Measurements from ENCODE around the gene NPRL2.

DNA sequence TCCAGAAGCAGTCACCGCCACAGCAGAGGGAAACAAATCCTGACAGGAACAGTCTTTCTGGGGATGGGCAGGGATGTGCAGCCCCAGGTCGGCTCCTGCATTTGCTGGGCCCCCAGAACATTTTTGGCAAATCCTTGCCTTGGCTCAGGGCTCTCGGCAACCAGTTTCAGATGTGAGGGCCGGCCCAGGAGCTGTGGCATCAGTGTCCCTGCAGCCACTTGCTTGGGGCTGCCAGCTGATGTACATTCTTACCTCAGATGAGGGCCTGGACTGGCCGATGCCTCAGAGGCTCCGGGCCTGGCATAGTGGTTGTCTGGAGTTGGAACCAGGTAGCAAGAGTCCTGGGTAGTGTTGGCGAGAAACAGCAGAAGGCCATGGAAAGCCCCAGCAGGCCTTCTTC is 4.3 kb upstream of the NPRL2 start:
- TF ChIP-seq, protein P1, sequence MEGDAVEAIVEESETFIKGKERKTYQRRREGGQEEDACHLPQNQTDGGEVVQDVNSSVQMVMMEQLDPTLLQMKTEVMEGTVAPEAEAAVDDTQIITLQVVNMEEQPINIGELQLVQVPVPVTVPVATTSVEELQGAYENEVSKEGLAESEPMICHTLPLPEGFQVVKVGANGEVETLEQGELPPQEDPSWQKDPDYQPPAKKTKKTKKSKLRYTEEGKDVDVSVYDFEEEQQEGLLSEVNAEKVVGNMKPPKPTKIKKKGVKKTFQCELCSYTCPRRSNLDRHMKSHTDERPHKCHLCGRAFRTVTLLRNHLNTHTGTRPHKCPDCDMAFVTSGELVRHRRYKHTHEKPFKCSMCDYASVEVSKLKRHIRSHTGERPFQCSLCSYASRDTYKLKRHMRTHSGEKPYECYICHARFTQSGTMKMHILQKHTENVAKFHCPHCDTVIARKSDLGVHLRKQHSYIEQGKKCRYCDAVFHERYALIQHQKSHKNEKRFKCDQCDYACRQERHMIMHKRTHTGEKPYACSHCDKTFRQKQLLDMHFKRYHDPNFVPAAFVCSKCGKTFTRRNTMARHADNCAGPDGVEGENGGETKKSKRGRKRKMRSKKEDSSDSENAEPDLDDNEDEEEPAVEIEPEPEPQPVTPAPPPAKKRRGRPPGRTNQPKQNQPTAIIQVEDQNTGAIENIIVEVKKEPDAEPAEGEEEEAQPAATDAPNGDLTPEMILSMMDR (IDR thresholded peaks at IDR 0.05), result no peak
- no peak for TF ChIP-seq POLR2A (IDR thresholded peaks at IDR 0.05)
